Measurements from ENCODE around the gene GCC2. TPM values are rescaled to one million over a fixed set of nuclear protein-coding genes. Genes with fewer than 3 reads are reported as not detected.

Gene GCC2
- total and polyA plus RNA-seq, 2 donors from 2014 or later = 9.5 to 74.5 TPM

GRCh38 chr2:108403494-108403893, 45.5 kb upstream of the GCC2 start:
- Histone ChIP-seq H3K36me3 (ENCODE audit: control insufficient read depth in 2 of 3, insufficient read depth in 3 of 3, low read length in 3 of 3) (no peaks in the 10 kb centered on the region), H3K9me3 (ENCODE audit: control insufficient read depth in 2 of 3, insufficient read depth in 1 of 3, low read length in 3 of 3) (peaks cover 0 to 27% (median 5%) of the 10 kb centered on the region in 3 donors), H3K27ac (ENCODE audit: low read depth in 2 of 2, low read length in 2 of 2) (no peak overlapping the region), H3K4me3 (ENCODE audit: low read length in 3 of 3) (no peak overlapping the region), H3K27me3 (ENCODE audit: control insufficient read depth, insufficient read depth, low read length) (no peaks in the 10 kb centered on the region), H3K9ac (ENCODE audit: low read length in 3 of 3) (no peak overlapping the region), H3K4me1 (ENCODE audit: control insufficient read depth in 2 of 3, insufficient read depth in 2 of 3, low read depth in 1 of 3, low read length in 3 of 3) (no peaks in the 10 kb centered on the region)
- no peak for TF ChIP-seq CTCF (IDR thresholded peaks at IDR 0.05; ENCODE audit: borderline replicate concordance, extremely low read depth, insufficient read depth)
- DNase-seq = no peak
- intact Hi-C loops (cut with DNase I) = no loop called here
- FAIRE-seq = no peak

- peaks cover 0 to 13% (median 0%) of the 10 kb centered on the region in 3 donors for H3K9me3 ChIP-seq (ENCODE audit: control insufficient read depth in 2 of 3, insufficient read depth in 1 of 3, low read length in 3 of 3)
- H3K4me3 ChIP-seq (ENCODE audit: low read length in 3 of 3) = no peak overlapping the region
- intact Hi-C loops (cut with DNase I) = no loop called here
- no peak overlapping the region for H3K9ac ChIP-seq (ENCODE audit: low read length in 3 of 3)
- no peak overlapping the region for H3K27ac ChIP-seq (ENCODE audit: low read depth in 2 of 2, low read length in 2 of 2)
- no peaks in the 10 kb centered on the region for H3K36me3 ChIP-seq (ENCODE audit: control insufficient read depth in 2 of 3, insufficient read depth in 3 of 3, low read length in 3 of 3)
- FAIRE-seq (no peak), DNase-seq (no peak)
- no peak for TF ChIP-seq CTCF (IDR thresholded peaks at IDR 0.05; ENCODE audit: borderline replicate concordance, extremely low read depth, insufficient read depth)
- H3K4me1 ChIP-seq (ENCODE audit: control insufficient read depth in 2 of 3, insufficient read depth in 2 of 3, low read depth in 1 of 3, low read length in 3 of 3) = no peaks in the 10 kb centered on the region
- no peaks in the 10 kb centered on the region for H3K27me3 ChIP-seq (ENCODE audit: control insufficient read depth, insufficient read depth, low read length)
Measured at GRCh38 chr2:108404784-108405397, 44.1 kb upstream of the GCC2 start.

GRCh38 chr2:108407864-108408729, 40.9 kb upstream of the GCC2 start:
- FAIRE-seq (no peak), DNase-seq (no peak)
- peaks cover 0 to 12% (median 0%) of the 10 kb centered on the region in 3 donors for H3K9me3 ChIP-seq (ENCODE audit: control insufficient read depth in 2 of 3, insufficient read depth in 1 of 3, low read length in 3 of 3)
- H3K27ac ChIP-seq (ENCODE audit: low read depth in 2 of 2, low read length in 2 of 2) = no peak overlapping the region
- H3K9ac ChIP-seq (ENCODE audit: low read length in 3 of 3) = no peak overlapping the region
- intact Hi-C loops (cut with DNase I) = no loop called here
- no peaks in the 10 kb centered on the region for H3K4me1 ChIP-seq (ENCODE audit: control insufficient read depth in 2 of 3, insufficient read depth in 2 of 3, low read depth in 1 of 3, low read length in 3 of 3)
- H3K27me3 ChIP-seq (ENCODE audit: control insufficient read depth, insufficient read depth, low read length) = no peaks in the 10 kb centered on the region
- H3K4me3 ChIP-seq (ENCODE audit: low read length in 3 of 3) = no peak overlapping the region
- no peak for TF ChIP-seq CTCF (IDR thresholded peaks at IDR 0.05; ENCODE audit: borderline replicate concordance, extremely low read depth, insufficient read depth)
- H3K36me3 ChIP-seq (ENCODE audit: control insufficient read depth in 2 of 3, insufficient read depth in 3 of 3, low read length in 3 of 3) = no peaks in the 10 kb centered on the region

All from kidney (tissue), 14 donors.